Panc1 (cell line): ENCODE data around the gene C13orf42. TPM values are rescaled to one million over a fixed set of nuclear protein-coding genes. Genes with fewer than 3 reads are reported as not detected.

ENCODE experiments used
- ATAC-seq: fragments of 200-7000 bp; cut with Tn5 transposase; 2 replicates; pipeline ENCODE4 v1.9.1; 2020; ENCODE audit warnings: mild to moderate bottlenecking, moderate library complexity
- BruUV-seq: library from RNA; stranded (reverse); fragments of 400-500 nt; replicated peaks from 2 replicates; lab custom pipeline; 2021; lab: Mats Ljungman, UMichigan
- CTCF ChIA-PET: fragments of 300-600 bp; sonication (Branson Sonifier 250); formaldehyde crosslinking; loops from one replicate; lab custom pipeline; 2022; ENCODE audit warnings: antibody characterized with exemption; lab: Charles Lee
- POLR2A ChIA-PET: fragments of 300-600 bp; sonication (Branson Sonifier 250); formaldehyde crosslinking; loops from one replicate; lab custom pipeline; 2022; ENCODE audit warnings: antibody characterized with exemption; lab: Charles Lee
- DNase-seq: peaks from one replicate; pipeline ENCODE4 v3.0.0-alpha.2; 2010; ENCODE audit warnings: low read depth, low spot score
- H3K27ac ChIP-seq: 2 replicates; pipeline ENCODE4 v1.5.1; 2011; ENCODE audit warnings: mild to moderate bottlenecking, low read length, inconsistent platforms
- H3K27me3 ChIP-seq: fragments of 200-500 bp; sonication (Bioruptor generic); 2 replicates; pipeline ENCODE4 v1.6.0; 2014; ENCODE audit warnings: low read length, inconsistent platforms; ENCODE audit not compliant: control insufficient read depth, insufficient read depth
- H3K36me3 ChIP-seq: fragments of 200-500 bp; sonication (Bioruptor generic); 2 replicates; pipeline ENCODE4 v1.5.1; 2014; ENCODE audit warnings: inconsistent platforms, mild to moderate bottlenecking, low read length, moderate library complexity; ENCODE audit not compliant: control insufficient read depth, insufficient read depth
- H3K4me1 ChIP-seq: 2 replicates; pipeline ENCODE4 v1.5.1; 2011; ENCODE audit warnings: inconsistent platforms, mild to moderate bottlenecking, low read length, moderate library complexity; ENCODE audit not compliant: control insufficient read depth, insufficient read depth
- H3K4me3 ChIP-seq, 2 experiments: 2 replicates each; pipeline ENCODE4 v1.5.1; 2011 to 2012; ENCODE audit warnings: low read depth in 2 of 2, low read length in 2 of 2, mild to moderate bottlenecking in 2 of 2, inconsistent platforms in 1 of 2, moderate library complexity in 1 of 2
- H3K9me3 ChIP-seq: fragments of 200-500 bp; sonication (Bioruptor generic); 2 replicates; pipeline ENCODE4 v1.5.1; 2014; ENCODE audit warnings: low read depth, mild to moderate bottlenecking, inconsistent platforms, low read length, moderate library complexity; ENCODE audit not compliant: control insufficient read depth, insufficient read depth
- CTCF ChIP-seq: fragments of 450-650 bp; IDR thresholded peaks from 2 replicates; pipeline ENCODE4 v1.5.1; 2017; ENCODE audit warnings: mild to moderate bottlenecking
- POLR2AphosphoS5 ChIP-seq: IDR thresholded peaks from 2 replicates; pipeline ENCODE4 v1.6.1; 2012; ENCODE audit warnings: mild to moderate bottlenecking, low read depth, low read length, moderate library complexity
- REST ChIP-seq, 2 experiments: IDR thresholded peaks; 2 replicates each; pipeline ENCODE4 v1.6.1; 2011 to 2012; ENCODE audit warnings: low read depth in 2 of 2, control low read depth in 1 of 2, low read length in 1 of 2, mild to moderate bottlenecking in 1 of 2, moderate library complexity in 1 of 2; ENCODE audit not compliant: insufficient read depth in 1 of 2
- SIN3A ChIP-seq: IDR thresholded peaks from 2 replicates; pipeline ENCODE4 v1.6.1; 2012; ENCODE audit warnings: low read depth, mild to moderate bottlenecking, low read length, moderate library complexity, borderline replicate concordance; ENCODE audit not compliant: insufficient read depth
- TCF7L2 ChIP-seq: IDR thresholded peaks from 2 replicates; pipeline ENCODE4 v1.6.1; 2011; ENCODE audit warnings: mild to moderate bottlenecking, low read depth, low read length, inconsistent platforms
- in situ Hi-C: cut with HindIII; loops from 2 replicates; pipeline ENCODE4 v1.10.0; 2016; ENCODE audit warnings: low sequenced_read_pairs, low pct_unique_long_range_greater_than_20kb
- intact Hi-C: fragments of 100-400 bp; cut with micrococcal nuclease; formaldehyde crosslinking; loops from one replicate; pipeline ENCODE4 v1.10.0; 2022; ENCODE audit not compliant: unreplicated experiment
- total RNA-seq: library from RNA; stranded (reverse); gene quantifications from one replicate; pipeline ENCODE4 v1.2.1, GENCODE V29; 2021; ENCODE audit not compliant: unreplicated experiment

C13orf42 gene
- total RNA-seq, 1 experiment from 2014 or later: not detected

GRCh38 chr13:51048616-51049015, 62.5 kb downstream of the C13orf42 start:
- no peak for ATAC-seq
- no peaks in the 10 kb centered on the region for H3K9me3 ChIP-seq
- H3K27me3 ChIP-seq: no peaks in the 10 kb centered on the region
- no peak for DNase-seq
- no TSS peak for BruUV-seq
- no peaks in the 10 kb centered on the region for H3K4me1 ChIP-seq
- in situ Hi-C loops (no loop called here), intact Hi-C loops (no loop called here)
- H3K36me3 ChIP-seq: no peaks in the 10 kb centered on the region
- TF ChIP-seq POLR2AphosphoS5 (no peak), SIN3A (no peak), CTCF (no peak), TCF7L2 (no peak), REST (IDR thresholded peaks at IDR 0.05; ENCODE audit: insufficient read depth in 1 of 2, low read depth in 2 of 2, low read length in 1 of 2) (no peak)
- ChIA-PET CTCF (no interaction called here), POLR2A (no interaction called here)
- no peak overlapping the region for H3K27ac ChIP-seq
- no peak overlapping the region for H3K4me3 ChIP-seq

GRCh38 chr13:51048166-51048461, 63.0 kb downstream of the C13orf42 start:
- BruUV-seq: no TSS peak
- in situ Hi-C loops (no loop called here), intact Hi-C loops (no loop called here)
- Histone ChIP-seq H3K4me3 (no peak overlapping the region), H3K4me1 (no peaks in the 10 kb centered on the region), H3K9me3 (no peaks in the 10 kb centered on the region), H3K36me3 (no peaks in the 10 kb centered on the region), H3K27ac (no peak overlapping the region), H3K27me3 (no peaks in the 10 kb centered on the region)
- TF ChIP-seq TCF7L2: no peak
- TF ChIP-seq REST (IDR thresholded peaks at IDR 0.05; ENCODE audit: insufficient read depth in 1 of 2, low read depth in 2 of 2, low read length in 1 of 2): no peak
- no peak for TF ChIP-seq CTCF
- no peak for TF ChIP-seq SIN3A
- TF ChIP-seq POLR2AphosphoS5: no peak
- DNase-seq (no peak), ATAC-seq (no peak)
- CTCF ChIA-PET: no interaction called here
- POLR2A ChIA-PET: no interaction called here
